Measurements from ENCODE around the gene PFDN2. TPM values are rescaled to one million over a fixed set of nuclear protein-coding genes. Genes with fewer than 3 reads are reported as not detected.
A peak's percentile ranks its signal among the peaks of the same experiment; 100 is the strongest.

Gene PFDN2
- total and polyA plus RNA-seq, 10 of the 15 experiments (the other 5 are each of a cell fraction or from before 2014, with no cell fraction given) = 30.0 to 141 (median 80.5) TPM

- TF ChIP-seq STAT3 (IDR thresholded peaks at IDR 0.05; ENCODE audit: low read depth, low read length) = no peak
- peak; percentile 12 for TF ChIP-seq SIX5 (IDR thresholded peaks at IDR 0.05; ENCODE audit: low read depth, low read length, severe bottlenecking)
- TF ChIP-seq MYB (IDR thresholded peaks at IDR 0.05; ENCODE audit: borderline replicate concordance, low read depth, low read length) = no peak
- TF ChIP-seq WRNIP1 (IDR thresholded peaks at IDR 0.05; ENCODE audit: borderline replicate concordance, low read depth, low read length) = 0 out of 2 replicates have a peak, but pooled peaks have one; percentile 86
- TF ChIP-seq SREBF2 (IDR thresholded peaks at IDR 0.05; ENCODE audit: low read length) = peak; percentile 49; the same call in 1 of the 2 replicates
- TF ChIP-seq NFYB (IDR thresholded peaks at IDR 0.05; ENCODE audit: insufficient read depth, low read depth, low read length) = peak; percentile 43; the same call in 1 of the 2 replicates
- peak; percentile 56 for TF ChIP-seq E4F1 (IDR thresholded peaks at IDR 0.05; ENCODE audit: borderline replicate concordance, partially characterized antibody)
- no peak for TF ChIP-seq SMC3 (IDR thresholded peaks at IDR 0.05; ENCODE audit: borderline replicate concordance, low read length)
- TF ChIP-seq POLR2AphosphoS2 (IDR thresholded peaks at IDR 0.05; ENCODE audit: low read depth, low read length) = 0 out of 2 replicates have a peak, but pooled peaks have one; percentile 40
- TF ChIP-seq IRF5 (IDR thresholded peaks at IDR 0.05; ENCODE audit: borderline replicate concordance) = no peak
- 0 out of 2 replicates have a peak, but pooled peaks have one; percentile 10 for TF ChIP-seq SMAD5 (IDR thresholded peaks at IDR 0.05; ENCODE audit: low read depth)
- peak; percentile 71; the same call in 1 of the 2 replicates for TF ChIP-seq EED (IDR thresholded peaks at IDR 0.05; ENCODE audit: low read depth)
- peak; percentile 61; the same call in 1 of the 2 replicates for TF ChIP-seq TCF12 (IDR thresholded peaks at IDR 0.05; ENCODE audit: low read depth, low read length)
- TF ChIP-seq RAD21 (IDR thresholded peaks at IDR 0.05; ENCODE audit: insufficient read depth, low read depth, low read length) = no peak; the same call in 1 of the 2 replicates
- peak; percentile 81; the same call in 1 of the 2 replicates for TF ChIP-seq CREM (IDR thresholded peaks at IDR 0.05; ENCODE audit: low read depth)
- TF ChIP-seq E2F8 (IDR thresholded peaks at IDR 0.05; ENCODE audit: low read depth, partially characterized antibody) = no peak
- TF ChIP-seq YBX1 (IDR thresholded peaks at IDR 0.05) = no peak
- TF ChIP-seq CEBPZ (IDR thresholded peaks at IDR 0.05; ENCODE audit: low read depth, low read length) = no peak
- no peak for TF ChIP-seq BRCA1 (IDR thresholded peaks at IDR 0.05; ENCODE audit: low read depth, low read length)
Measured at GRCh38 chr1:161069731-161070270, 48.0 kb downstream of the PFDN2 start, which contains the start of gene ARHGAP30 (continued).
